GM19372 (cell line): ENCODE results near the gene MAST2.
"Not testable (repeated sequence)": the region's sequence is repeated elsewhere in the genome, so short reads cannot be mapped to it uniquely, and the experiment has no call there.

Experiments used
- ATAC-seq: cut with Tn5 transposase; IDR thresholded peaks from one replicate; pipeline ENCODE4 v1.9.1; 2021; ENCODE audit warnings: mild to moderate bottlenecking, low read depth, moderate library complexity; ENCODE audit not compliant: unreplicated experiment

MAST2 gene

GRCh38 chr1:46044116-46044515 is 240.7 kb downstream of the MAST2 start:
- ATAC-seq = no peak

GRCh38 chr1:46053734-46054133 is 250.3 kb downstream of the MAST2 start:
- ATAC-seq = no peak

GRCh38 chr1:46056325-46056724 is 252.9 kb downstream of the MAST2 start:
- no peak for ATAC-seq

- ATAC-seq = not testable (repeated sequence)
Observed at GRCh38 chr1:46057215-46057614, 253.8 kb downstream of the MAST2 start.

GRCh38 chr1:46057781-46058180 is 254.4 kb downstream of the MAST2 start:
- ATAC-seq = no peak

GRCh38 chr1:46058936-46059335 is 255.5 kb downstream of the MAST2 start:
- ATAC-seq = no peak

- ATAC-seq = no peak
Observed at GRCh38 chr1:46061146-46061545, 257.7 kb downstream of the MAST2 start.

GRCh38 chr1:46062651-46063319 is 259.4 kb downstream of the MAST2 start:
- no peak for ATAC-seq

GRCh38 chr1:46064708-46065107 is 261.3 kb downstream of the MAST2 start:
- no peak for ATAC-seq

GRCh38 chr1:46065405-46065804 is 262.0 kb downstream of the MAST2 start:
- ATAC-seq = no peak

- ATAC-seq = no peak
Observed at GRCh38 chr1:46067652-46068051, 264.2 kb downstream of the MAST2 start.

GRCh38 chr1:46068525-46068924 is 265.1 kb downstream of the MAST2 start:
- no peak for ATAC-seq

- ATAC-seq = no peak
Observed at GRCh38 chr1:46070164-46070814, 266.9 kb downstream of the MAST2 start.

GRCh38 chr1:46072975-46073374 is 269.6 kb downstream of the MAST2 start:
- ATAC-seq = no peak

GRCh38 chr1:46076343-46076742 is 272.9 kb downstream of the MAST2 start:
- no peak for ATAC-seq

- no peak for ATAC-seq
Observed at GRCh38 chr1:46077644-46078043, 274.2 kb downstream of the MAST2 start.

GRCh38 chr1:46080257-46080656 is 276.8 kb downstream of the MAST2 start:
- ATAC-seq = no peak

- ATAC-seq = no peak
Observed at GRCh38 chr1:46081206-46081605, 277.8 kb downstream of the MAST2 start.

GRCh38 chr1:46081619-46082018 is 278.2 kb downstream of the MAST2 start:
- ATAC-seq = no peak

GRCh38 chr1:46083579-46083978 is 280.2 kb downstream of the MAST2 start:
- ATAC-seq = no peak

GRCh38 chr1:46084553-46085451 is 281.4 kb downstream of the MAST2 start:
- no peak for ATAC-seq
